Measurements from ENCODE around the gene EVA1A.

GRCh38 chr2:75589391-75590105, 28.8 kb upstream of the EVA1A start:
- no peak for TF ChIP-seq HOXA7 (CRISPR knock-in tag; IDR thresholded peaks at IDR 0.05)
- no peak for TF ChIP-seq POLR2A (IDR thresholded peaks at IDR 0.05; ENCODE audit: low read length)
- no peak for TF ChIP-seq NFE2L2 (conservative IDR thresholded peaks at IDR 0.05; ENCODE audit: low read length)
- TF ChIP-seq, protein P1, sequence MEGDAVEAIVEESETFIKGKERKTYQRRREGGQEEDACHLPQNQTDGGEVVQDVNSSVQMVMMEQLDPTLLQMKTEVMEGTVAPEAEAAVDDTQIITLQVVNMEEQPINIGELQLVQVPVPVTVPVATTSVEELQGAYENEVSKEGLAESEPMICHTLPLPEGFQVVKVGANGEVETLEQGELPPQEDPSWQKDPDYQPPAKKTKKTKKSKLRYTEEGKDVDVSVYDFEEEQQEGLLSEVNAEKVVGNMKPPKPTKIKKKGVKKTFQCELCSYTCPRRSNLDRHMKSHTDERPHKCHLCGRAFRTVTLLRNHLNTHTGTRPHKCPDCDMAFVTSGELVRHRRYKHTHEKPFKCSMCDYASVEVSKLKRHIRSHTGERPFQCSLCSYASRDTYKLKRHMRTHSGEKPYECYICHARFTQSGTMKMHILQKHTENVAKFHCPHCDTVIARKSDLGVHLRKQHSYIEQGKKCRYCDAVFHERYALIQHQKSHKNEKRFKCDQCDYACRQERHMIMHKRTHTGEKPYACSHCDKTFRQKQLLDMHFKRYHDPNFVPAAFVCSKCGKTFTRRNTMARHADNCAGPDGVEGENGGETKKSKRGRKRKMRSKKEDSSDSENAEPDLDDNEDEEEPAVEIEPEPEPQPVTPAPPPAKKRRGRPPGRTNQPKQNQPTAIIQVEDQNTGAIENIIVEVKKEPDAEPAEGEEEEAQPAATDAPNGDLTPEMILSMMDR (IDR thresholded peaks at IDR 0.05) = no peak
- no peak for TF ChIP-seq RAD21 (conservative IDR thresholded peaks at IDR 0.05 in 1 of 2, IDR thresholded peaks at IDR 0.05 in 1 of 2)
- TF ChIP-seq ZNF302 (CRISPR knock-in tag; IDR thresholded peaks at IDR 0.05) = no peak
- no peak for TF ChIP-seq CBX8 (IDR thresholded peaks at IDR 0.05)
- TF ChIP-seq CHD2 (IDR thresholded peaks at IDR 0.05; ENCODE audit: low read length, partially characterized antibody) = no peak
- no peak for TF ChIP-seq JUNB (IDR thresholded peaks at IDR 0.05)
- no peak for TF ChIP-seq EP300 (IDR thresholded peaks at IDR 0.05)
